GM18505 (cell line): ENCODE measurements around the gene PDE6G.
"Not testable (repeated sequence)": the region's sequence is repeated elsewhere in the genome, so short reads cannot be mapped to it uniquely, and the experiment has no call there.

Experiments used
- ATAC-seq: cut with Tn5 transposase; IDR thresholded peaks from one replicate; pipeline ENCODE4 v1.9.1; 2021; ENCODE audit not compliant: unreplicated experiment
- POLR2A ChIP-seq: IDR thresholded peaks from 4 replicates; pipeline ENCODE4 v1.6.1; 2011; ENCODE audit warnings: borderline replicate concordance; ENCODE audit not compliant: insufficient read depth, insufficient read length; ENCODE audit errors: extremely low read depth

Gene PDE6G

GRCh38 chr17:81680150-81680549 is 23.8 kb upstream of the PDE6G start:
- no peak for ATAC-seq
- TF ChIP-seq POLR2A: no peak

GRCh38 chr17:81676906-81677305 is 20.6 kb upstream of the PDE6G start:
- ATAC-seq: no peak
- TF ChIP-seq POLR2A: no peak

GRCh38 chr17:81675515-81676221 is 19.3 kb upstream of the PDE6G start:
- ATAC-seq: not testable (repeated sequence)

DNA sequence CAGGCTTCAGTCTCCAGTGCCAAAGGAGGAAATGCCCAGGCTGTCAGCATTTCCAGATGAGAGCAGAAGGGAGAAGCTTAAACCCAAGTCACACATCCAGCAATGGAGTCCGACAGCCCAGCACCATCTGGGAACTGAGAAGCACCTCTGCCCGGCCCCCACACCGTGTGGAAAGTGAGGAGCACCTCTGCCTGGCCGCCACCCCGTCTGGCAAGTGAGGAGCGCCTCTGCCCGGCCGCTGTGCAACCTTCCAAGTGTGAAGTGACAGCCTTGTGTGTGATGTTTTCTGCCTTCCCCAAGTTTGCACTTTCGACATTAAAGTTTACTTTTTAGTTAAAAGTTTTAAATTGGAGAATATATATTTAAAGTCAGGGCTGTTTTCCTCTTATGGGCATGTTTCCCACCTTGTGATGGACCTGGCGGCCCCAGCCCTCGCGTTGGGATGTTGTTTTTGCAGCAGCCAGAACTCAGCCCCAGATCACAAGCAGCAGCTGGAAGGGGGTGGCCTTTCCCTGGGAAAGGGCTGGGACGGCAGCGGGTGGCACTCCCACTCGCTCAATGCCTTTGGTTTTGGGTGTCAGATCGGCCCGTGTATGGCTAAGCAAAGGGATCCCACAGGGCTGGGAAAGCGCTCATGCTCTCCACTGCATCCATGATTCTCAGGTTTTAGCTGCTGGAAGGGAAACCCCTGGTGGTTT is 17.4 kb upstream of the PDE6G start:
- no peak for ATAC-seq
- no peak for TF ChIP-seq POLR2A

DNA sequence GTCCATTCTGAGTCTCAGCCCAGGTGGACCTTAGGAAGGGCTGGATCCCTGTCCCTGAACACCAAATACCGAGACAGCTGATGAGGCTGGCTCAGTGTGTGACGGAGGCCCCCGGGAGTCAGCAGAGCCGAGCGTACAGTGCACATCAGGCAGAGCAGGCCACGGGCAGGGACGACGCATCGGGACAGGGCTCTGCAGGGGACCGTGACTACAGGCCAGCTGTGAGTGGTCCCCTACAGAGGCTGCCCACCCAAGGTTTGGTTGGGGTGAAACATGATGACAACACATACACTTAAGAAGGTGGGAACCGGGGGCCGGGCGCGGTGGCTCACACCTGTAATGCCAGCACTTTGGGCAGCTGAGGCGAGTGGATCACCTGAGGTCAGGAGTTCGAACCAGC is 16.6 kb upstream of the PDE6G start:
- no peak for TF ChIP-seq POLR2A
- no peak for ATAC-seq

- no peak for TF ChIP-seq POLR2A
- no peak for ATAC-seq
Measured at GRCh38 chr17:81672504-81672903, 16.2 kb upstream of the PDE6G start.

DNA sequence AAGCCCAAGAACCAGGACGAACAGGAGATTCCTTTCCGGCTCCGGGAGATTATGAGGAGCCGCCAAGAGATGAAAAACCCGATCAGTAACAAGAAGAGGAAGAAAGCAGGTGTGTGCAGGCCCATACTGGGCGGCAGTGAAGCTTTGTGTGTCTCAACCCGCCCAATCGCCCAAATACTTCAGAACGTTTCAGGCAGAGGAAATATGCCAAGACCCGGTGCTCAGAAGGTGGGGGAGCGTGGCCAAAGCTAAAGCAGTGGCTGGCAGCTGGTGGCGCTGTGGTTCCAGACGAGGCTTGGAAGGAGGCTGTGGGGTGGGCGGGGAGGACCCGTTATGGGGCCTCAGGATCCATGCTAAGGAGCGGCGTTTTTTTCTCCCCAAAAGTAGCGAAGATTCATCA is 11.4 kb upstream of the PDE6G start:
- no peak for TF ChIP-seq POLR2A
- no peak for ATAC-seq

GRCh38 chr17:81666342-81667191 is 10.2 kb upstream of the PDE6G start, which contains the start of the genes CCDC137 and OXLD1:
CCDC137 (plus strand) TSS chr17:81666737; CDS start chr17:81666767, 30 bp downstream.
OXLD1 (minus strand) TSS chr17:81666605; CDS start chr17:81666577, 28 bp downstream.
- peak; percentile 97 for TF ChIP-seq POLR2A
- ATAC-seq: peak; percentile 87

GRCh38 chr17:81666092-81666341 is 9.7 kb upstream of the PDE6G start:
- ATAC-seq: peak; percentile 7
- TF ChIP-seq POLR2A: no peak

DNA sequence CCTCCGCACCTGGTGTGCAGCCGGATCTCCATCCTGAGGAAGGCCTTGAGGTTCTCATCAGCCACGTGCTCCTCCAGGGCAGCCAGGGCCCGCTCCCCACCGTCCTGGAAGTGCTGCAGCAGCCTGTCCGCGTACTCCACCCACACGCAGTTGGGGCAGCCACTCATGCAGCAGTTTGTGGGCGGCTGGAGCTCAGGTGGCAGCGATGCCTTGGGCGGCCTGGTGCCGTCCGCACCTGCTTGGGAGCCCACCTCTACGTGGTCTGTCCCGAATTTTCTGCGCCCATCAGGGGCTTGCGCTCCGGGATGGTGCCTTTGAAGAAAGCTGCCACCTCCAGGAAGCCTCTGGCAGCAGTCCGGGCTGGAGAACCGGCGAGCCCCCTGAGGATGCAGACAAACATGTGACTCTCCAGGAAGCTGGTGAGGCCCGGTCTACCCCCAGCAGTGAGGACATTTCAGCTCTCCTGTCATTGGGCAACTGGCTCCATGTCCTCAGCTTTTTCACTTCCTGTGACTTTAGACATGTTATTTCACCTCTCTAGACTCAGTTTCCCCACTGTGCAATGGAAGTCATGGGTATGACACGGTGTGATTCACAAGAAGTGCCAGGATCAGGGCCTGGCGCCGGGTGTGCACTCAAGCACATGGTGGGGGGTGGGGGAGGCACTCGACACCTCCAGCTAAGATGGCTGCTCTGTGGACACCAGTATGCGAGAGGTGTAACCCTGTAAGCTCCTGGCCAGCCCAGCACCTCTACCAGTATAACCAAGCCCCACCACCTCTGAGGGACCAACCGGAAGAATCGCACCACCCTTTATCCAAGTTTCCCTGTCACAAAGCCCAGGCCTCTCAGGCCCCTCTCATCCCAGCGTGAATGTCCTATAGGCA is 9.1 kb upstream of the PDE6G start:
- no peak for ATAC-seq
- peak; percentile 16 for TF ChIP-seq POLR2A

DNA sequence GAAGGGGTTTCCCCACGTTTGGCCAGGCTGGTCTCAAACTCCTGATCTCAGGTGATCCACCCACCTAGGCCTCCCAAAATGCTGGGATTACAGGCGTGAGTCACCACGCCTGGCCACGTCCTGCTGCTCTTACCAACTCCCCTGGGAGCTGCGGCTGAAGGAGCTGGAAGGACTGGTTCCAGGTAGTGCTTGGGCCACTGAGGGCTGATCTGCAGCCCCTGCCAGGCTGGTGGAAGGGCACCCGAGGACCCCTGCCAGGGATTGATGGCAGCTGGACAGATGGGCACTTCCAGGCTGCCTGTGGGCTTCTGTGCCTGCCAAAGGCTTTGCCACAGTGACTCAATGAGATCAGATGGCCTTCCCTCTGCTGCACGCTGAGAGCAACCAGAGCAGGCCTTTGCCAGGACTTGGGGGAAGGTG is 7.7 kb upstream of the PDE6G start:
- no peak for TF ChIP-seq POLR2A
- no peak for ATAC-seq

- no peak for ATAC-seq
- no peak for TF ChIP-seq POLR2A
Measured at GRCh38 chr17:81662002-81662401, 5.7 kb upstream of the PDE6G start.

- no peak for ATAC-seq
- no peak for TF ChIP-seq POLR2A
Measured at GRCh38 chr17:81660441-81660840, 4.1 kb upstream of the PDE6G start.
